TTC549 (cell line): ENCODE measurements around the gene NTN5.
A peak's percentile ranks its signal among the peaks of the same experiment; 100 is the strongest.
"Not testable (repeated sequence)": the region's sequence is repeated elsewhere in the genome, so short reads cannot be mapped to it uniquely, and the experiment has no call there.

ENCODE experiments used
- FAIRE-seq: peaks from 2 replicates; lab custom pipeline; 2012; peaks lifted over from hg19 to GRCh38; lab: Jason Lieb, UNC

The NTN5 gene

DNA sequence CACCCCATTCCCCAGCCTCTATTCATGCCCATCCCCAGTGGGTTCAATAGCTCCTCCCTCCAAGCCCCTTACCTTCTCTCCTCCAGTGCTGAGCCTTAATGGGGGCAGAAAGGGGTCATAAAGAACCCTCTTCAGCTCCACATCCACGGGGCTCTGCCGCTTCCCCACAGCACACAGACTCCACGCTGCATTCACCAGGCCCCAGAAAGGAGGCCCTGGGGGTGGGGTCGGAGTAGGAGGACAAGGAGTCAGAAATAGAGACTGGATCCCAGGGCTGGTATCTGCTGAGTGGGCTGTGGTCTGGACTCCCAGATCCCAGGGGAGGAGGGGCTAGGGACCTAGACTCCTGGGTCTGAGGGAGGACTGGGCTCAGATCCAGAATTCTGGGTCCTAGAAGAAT, 28.5 kb downstream of the NTN5 start:
- no peak for FAIRE-seq

DNA sequence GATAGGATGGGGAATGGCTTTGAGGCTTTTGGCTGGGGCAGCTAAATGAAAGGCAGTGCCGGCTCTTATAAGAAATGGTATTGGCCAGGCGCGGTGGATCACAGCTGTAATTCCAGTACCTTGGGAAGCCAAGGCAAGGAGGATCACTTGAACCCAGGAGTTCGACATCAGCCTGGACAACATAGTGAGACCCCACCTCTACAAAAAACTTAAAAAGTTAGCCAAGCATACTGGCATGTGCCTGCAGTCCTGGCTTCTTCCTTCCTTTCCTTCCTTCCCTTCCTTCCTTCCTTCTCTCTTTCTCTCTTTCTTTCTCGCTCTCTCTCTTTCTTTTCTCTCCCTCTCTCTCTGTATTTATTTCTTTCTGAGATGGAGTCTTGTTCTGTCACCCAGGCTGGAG, 30.0 kb downstream of the NTN5 start:
- FAIRE-seq = no peak

DNA sequence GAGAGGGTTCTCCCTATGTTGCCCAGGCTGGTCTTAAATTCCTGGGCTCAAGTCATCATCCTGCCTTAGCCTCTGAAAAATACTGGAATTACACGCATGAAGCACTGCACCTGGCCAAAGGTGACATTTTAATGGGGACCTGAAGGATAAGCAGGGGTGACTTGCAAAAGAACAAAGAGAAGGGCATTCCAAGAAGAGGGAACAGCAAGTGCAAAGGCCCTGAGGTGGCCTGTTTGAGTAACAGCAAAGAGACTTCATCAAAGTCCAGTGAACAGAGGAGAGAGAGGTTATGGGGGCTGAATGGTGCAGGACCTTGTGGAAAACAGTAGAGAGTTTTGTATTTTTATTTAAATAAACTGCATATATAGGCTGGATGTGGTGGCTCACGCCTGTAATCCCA, 31.0 kb downstream of the NTN5 start:
- FAIRE-seq = no peak

DNA sequence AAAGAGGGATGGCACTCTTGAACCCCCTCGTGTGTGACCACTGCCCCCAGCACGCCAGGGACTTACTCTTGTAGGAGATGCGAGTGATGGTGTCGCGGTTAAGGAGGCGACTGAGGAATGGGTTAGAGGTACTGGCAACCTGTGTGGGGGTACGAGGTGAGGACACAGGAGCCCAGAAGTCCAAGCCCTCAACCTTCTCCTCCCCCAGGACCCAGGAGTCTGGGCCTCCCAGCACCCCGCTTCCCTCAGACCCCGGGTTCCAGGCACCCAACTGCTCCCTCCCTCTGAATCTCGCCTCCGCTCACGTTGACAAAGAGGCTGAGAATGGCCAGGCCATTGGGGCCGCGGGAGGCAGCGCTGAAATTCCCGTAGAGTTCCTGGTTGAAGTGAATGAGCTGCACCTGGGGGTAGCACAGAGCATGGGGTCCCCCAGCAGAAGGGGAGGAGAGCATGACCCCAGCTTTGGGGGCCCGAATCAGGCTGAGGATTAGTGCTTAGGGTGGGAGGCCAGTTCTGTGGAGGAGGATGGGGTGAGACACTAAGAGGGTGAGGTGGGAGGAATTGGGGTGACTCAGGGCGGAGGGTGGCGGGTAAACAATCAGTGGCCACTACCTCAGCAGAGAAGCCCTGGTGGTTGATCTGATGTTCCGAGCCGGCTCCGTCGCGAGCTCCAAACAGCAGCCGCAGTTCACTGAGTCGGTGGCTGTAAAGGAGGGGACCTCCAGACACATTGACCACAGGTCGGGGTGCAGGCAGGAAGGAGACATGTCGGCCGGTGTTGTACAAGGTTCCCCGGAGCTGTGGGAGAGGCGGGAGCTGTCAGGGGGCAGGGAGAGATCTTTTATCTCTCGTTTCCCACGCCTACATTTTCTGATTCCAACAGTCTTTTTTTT, 33.1 kb downstream of the NTN5 start:
- no peak for FAIRE-seq

DNA sequence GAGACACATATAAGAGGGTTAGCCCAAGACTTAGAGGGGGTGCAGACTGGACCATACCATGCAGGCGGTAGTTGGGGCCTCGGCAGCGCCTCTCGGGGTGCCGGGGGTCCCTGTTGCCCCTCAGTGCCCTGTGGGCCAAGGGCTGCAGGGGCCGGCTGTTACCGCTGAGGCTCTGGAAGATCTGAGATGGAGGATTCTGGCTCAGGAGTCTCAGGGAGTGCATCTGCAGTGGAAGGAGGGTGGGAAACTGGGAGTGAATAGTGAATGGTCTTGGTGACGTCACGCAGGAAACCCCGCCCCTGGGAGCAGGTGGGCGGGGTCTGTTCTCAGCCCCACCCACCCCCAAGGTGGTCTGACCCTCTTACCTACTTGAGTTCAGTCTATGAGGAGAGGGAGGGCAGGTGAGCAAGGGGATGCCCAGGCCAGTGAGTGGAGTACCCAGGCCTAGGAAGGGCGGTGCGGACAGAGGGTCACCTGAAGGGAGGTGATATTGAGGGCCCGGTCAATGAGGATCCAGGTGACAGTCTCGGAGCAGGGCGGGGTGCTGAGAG, 33.9 kb downstream of the NTN5 start:
- FAIRE-seq = no peak

DNA sequence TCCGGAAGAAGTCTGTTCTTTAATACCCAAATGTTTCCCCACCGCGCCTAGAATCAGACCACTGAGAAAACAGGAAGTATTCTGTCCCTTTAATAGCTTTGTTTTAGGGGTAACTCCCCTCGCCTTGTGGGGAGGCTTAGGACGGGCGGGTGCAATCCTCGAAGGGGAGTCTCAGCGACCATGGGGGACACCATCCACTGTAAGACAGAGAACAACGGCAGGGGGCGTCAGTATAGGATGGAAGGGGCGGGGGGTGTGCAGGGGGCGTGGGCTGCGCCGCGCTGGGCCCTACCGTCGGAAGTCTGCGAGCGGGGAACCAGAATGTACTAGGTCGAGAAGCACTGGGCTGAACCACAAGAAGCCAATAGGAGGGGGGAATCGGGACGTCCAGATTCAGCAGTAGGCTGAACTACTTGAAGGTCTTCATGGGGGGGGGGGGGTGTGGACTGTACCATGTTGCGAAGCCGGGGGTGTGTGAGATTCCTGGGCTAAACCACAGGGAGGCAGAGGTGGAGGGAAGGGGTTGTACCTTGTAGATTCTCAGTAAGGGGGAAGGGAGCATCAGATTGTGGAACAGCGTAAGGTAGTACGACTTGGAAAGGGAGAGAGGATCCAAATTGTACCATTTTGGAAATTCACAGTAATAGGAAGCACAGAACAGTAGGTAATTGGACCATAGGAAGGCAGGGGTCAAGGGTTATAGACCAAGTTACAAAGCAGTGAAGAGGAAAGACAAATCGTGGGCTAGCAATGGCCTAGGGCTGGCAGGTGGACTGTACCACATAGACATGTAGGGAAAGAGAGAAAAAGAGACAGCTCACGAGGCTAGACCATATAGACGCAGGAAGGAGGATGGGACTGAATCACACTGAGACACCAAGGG, 34.6 kb downstream of the NTN5 start:
- FAIRE-seq = no peak

DNA sequence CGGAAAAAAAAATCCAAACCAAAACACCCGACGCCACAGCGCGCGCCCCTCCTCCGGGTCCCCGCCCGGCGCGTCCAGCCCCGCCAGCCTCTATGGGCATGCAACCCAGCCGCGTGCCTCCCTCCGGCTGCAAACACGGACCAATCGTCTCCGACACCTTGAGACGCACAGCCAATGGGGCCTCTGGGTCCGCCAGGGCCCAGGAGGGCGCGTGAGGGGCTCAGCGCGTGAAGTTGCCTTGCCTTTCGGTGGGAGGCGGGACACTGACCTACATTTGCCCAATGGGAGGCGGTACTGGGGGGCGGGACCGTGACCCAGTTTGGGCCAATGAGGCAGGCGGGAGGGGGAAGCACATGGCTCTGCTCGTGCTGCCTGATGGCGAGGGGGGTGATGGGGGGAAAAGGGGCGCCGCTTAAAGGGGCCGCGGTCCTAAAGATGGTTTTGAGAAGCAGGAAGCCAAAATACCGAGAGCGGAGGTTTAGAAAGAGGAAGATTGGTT, 35.3 kb downstream of the NTN5 start:
- FAIRE-seq = peak; percentile 84

DNA sequence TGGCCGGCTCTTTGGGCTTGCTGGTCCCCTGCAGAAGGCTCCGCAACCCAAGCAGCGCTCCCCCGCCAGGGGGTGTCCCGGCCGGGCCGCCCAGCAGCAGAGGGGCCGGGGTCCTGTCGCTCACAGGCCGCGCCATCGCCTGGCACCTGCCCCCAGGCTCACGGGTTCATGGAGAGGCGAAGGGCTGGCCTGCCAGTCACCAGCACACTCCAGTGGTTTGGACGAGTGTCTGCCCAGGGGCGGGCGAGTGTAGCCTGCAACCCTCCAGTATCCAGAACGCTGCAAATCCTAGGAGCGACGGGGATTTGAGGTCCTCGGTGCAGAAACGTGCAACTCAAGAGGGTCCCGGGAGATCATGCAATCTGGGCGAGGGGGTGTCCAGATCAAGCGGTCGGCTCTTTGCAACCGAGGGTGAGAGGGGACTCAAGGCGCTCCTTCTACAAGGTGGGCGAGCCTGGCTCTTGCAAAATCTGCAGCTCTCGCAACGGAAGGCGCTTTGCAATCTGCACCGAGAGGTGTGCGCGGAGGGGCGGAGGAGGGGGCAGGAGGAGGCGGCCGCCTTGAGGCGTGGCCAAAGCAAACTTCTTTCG, 35.9 kb downstream of the NTN5 start, which contains the start of gene DBP:
Gene DBP, minus strand, starts transcription at position 521 of the 590 bp plus-strand sequence. Its CDS starts 385 bp downstream, at position 136.
- no peak for FAIRE-seq

DNA sequence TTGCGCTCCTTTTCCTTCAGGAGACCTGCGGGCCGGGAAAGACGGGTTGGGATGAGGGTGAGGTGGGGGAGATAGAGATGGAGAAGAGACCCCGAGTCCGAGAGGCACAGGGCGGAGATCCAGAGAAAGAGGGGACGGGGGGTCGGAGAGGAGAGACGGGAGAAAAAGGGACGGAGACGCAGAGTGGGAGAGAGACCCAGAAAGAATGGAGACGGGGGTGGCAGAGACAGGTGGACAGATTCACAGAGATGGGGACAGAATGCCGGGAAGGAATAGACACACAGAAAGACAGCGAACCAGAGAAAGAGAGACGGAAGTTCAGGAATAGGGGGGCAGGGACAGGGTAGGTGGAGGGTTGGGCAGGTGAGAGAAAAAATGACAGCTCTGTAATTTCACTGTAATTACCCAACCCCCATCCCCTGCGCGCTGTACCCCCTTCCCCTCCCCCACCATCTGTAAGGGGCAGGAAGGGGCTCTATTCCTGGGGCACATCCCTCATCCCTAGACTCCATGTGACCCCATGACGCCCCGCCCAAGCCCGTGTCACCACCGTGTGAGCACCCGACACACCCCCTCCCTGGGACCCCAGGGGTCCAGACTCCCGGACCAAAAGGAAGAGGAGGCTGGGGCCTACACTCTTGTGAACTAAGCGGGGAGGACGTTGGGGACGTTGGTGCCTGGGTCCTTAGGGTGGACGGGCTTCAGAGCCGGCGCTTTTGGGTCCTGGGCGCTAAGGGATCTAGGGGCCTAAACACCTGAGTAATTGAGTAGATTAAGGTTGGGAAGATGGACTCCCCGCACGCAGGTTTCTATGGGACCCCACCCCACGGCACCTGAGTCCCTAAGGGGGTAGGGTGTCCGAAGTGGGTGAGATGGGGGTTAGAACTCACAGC, 36.6 kb downstream of the NTN5 start:
- no peak for FAIRE-seq

DNA sequence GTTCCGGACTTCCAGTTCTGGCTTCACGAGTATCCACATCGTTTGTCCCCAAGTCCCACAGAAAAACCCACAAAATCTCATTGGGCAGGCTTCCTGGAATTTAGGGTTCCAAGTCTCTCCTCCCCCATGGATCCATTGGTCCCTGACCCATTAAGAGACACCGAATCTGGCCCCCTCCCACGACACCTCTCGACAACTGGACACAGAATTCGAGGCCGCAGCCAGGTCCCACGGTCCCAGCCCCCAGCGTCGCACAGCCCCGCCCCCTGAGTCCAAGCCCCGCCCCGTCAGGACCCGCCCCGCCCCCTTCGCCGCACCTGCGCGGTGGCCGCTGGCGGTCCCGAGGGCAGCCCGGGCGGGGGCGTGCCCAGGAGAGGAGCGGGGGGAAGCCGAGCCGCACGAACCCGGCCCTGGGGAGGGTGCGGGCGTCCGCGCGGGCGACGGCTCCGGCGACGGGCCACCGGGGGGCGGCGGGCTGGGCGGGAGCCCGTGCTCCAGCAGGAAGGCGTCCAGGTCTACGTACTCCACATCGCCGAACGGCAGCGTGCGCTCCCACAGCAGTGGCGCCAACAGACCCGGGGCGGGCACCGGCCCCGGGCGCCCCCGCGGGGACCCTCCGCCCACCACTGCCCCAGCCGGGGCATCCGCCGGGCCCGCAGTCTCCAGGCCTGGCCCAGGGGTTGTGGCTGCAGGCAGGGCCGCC, 37.4 kb downstream of the NTN5 start:
- no peak for FAIRE-seq

DNA sequence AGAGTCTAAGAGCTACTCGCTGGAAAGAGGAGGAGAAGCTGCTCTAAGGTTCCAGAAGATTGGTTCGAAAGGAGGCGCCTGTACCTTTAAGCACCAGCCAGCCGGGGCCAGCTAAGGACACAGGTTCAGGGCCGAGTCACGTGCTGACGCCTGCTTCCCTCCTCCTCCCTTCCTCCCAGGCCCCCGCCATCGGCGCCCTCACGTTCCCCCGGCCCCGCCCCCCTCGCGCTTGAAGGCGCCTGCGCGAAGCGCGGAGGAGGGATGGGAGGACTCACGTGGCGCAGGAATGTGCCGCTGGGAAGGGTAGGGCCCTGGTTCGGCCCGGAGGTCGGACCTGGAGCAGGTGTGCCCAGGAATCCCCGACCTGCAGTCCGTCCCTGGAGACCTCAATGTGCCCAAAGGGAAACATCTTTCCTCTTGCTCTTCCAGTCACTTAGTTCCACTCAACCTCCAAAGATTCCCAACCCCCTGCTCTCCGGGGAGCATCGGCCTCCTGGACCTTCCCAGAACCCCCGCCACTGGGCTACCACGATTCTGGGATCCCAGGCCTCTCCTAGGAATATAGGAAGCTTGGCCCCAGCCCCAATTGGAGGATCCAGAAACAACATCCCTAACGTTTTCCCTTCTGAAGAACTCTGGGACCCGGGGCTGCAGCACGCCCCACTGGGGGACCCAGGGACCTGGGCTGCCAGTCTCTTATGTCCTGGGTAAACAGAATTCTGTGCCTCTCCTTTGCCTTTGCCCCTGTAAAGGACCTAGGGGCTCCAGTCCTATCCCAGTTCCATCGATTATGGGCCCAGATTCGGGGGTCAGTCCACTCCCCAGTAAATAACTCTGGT, 38.2 kb downstream of the NTN5 start:
- peak; percentile 75 for FAIRE-seq

DNA sequence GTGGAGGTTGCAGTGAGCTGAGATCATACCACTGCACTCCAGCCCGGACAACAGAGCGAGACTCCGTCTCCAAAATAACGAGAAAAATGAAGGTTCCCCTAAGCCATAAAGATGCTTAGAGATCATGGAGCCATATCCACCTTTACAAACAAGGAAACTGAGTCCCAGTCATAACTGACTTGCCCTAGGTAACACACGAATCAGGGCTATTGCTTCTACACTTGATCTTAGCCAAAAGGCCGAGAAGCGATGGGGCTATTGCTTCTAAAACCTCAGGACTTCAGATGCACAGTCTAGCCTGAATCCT, 38.8 kb downstream of the NTN5 start:
- FAIRE-seq = no peak

DNA sequence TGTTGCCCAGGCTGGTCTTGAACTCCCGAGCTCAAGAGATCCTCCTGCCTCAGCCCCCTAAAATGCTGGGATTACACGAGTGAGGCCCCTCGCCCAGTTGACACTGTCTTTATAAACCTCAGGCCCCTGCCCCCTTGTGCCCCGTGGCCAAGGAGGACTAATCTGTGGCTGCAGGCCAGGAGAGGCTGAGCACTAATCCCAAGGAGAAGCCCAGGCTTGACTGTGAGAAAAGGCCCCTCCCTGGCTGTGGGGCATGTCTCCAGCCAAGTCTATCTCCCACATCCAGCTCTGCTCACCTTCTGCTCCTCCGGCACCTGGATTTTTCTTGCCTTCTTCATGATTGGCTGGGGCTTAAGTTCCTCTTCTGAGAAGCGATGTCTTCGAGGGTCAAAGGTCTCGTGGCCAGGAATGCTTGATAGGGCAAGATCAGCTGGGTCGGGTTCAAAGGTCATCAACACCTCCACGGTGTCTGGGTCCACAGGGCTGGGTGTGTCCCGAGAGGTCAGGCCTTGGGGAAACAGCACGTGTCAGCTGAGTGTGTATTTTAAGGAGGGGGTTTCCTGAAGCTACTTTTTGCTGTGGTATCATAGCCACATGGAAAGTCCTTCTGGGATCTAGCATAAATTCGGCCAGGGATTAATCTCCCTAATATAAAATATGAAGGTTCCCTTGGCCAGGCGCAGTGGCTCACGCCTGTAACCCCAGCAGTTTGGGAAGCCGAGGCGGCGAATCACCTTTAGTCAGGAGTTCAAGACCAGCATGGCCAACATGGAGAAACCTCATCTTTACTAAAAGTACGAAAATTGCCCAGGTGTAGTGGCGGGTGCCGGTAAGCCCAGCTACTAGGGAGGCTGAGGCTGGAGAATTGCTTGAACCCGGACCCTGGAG, 39.4 kb downstream of the NTN5 start:
- no peak for FAIRE-seq

DNA sequence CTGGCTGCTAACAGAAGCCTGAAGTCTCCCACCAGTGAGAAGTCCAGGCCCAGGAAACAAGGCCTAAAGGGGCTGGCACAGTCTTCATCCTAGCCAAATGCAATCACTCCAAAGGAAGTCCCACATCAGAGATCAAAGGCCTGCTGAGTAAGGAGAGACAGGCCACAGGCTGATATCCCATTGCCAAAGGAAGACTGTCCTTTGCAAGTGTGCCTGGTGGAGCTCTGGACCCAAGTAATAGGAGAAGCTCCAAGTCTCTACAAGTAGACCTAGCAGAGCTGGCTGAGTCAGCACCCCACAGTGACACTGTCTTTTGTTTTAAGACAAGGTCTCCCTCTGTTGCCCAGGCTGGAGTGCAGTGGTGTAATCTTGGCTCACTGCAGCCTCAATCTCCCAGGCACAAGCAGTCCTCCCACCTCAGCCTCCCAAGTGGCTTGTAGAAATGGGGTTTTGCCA, 40.1 kb downstream of the NTN5 start:
- no peak for FAIRE-seq

DNA sequence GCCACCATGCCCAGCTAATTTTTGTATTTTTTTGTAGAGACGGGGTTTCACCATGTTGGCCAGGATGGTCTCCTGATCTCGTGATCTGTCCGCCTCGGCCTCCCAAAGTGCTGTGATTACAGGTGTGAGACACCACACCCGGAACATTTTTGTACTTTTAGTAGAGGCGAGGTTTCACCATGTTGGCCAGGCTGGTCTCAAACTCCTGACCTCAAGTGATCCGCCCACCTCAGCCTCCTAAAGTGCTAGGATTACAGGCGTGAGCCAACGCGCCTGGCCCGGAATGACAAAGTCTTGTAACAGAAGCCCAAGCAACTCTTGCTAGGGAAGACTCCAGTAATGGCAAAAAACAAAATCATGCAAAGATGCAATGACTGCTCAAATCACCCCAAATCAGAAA, 40.5 kb downstream of the NTN5 start:
- not testable (repeated sequence) for FAIRE-seq

DNA sequence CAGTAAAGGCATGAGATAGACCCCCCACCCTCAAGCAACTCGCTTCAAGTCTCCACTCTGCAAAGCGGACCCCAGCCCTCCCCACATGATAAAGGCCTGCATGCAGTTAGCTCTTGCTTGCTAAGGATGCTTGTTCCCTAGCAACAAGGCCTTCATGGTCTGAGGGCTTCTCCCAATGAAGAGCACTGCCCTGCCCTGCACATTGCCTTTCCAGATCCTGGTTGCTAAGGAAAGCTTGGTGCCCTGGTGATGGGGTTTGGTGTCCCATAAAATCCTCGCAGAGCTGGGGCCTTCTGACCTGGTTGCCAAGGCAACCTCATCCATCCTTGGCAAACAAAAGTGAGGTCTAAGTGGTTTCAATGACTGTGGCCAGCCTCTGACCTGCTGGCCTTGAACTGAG, 41.6 kb downstream of the NTN5 start:
- FAIRE-seq = no peak

DNA sequence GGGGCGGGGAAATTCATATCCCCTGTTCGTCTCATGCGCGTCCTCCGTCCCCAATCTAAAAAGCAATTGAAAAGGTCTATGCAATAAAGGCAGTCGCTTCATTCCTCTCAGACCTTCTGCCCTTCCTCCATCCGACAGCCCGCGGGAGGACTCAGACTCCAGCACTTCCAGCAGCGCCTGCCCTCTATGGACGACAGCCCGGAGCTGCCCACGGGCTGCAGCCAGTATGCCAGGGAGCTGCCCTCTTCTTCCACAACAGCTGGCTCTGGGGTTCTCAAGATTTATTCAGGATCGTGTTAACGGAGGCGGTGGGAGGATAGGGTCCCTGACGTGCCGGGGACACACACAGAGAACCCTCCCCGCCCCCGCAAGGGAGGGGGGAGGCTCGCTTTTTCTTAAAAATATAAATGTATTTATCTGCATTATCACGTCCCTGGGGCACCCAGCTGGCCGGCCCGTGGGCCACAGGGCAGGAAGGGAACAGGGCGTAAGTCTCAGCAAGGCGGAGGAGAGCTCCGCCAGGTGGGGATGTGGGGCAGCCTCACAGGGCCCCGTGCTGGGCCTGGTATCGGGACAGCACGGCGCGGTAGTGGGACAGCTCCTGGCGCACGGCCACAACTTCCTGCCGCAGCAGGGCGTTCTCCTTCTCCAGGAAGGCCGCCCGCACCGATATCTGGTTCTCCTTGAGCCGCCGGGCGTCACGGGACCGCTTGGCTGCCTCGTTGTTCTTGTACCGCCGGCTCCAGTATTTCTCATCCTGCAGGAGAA, 42.3 kb downstream of the NTN5 start:
- FAIRE-seq = no peak
